H1 (cell line): ENCODE measurements around the gene DLG4.
A peak's percentile ranks its signal among the peaks of the same experiment; 100 is the strongest.

Experiments
- CREB1 ChIP-seq: IDR thresholded peaks from 2 replicates; pipeline ENCODE4 v1.6.1; 2012; ENCODE audit warnings: inconsistent platforms
- EP300 ChIP-seq, 2 experiments: IDR thresholded peaks; 1 replicate in 1 of 2; 2 replicates in 1 of 2; pipeline ENCODE4 v1.6.1; 2011 to 2012; ENCODE audit warnings: low read depth in 2 of 2, low read length in 2 of 2, mild to moderate bottlenecking in 2 of 2, borderline replicate concordance in 1 of 2, inconsistent platforms in 1 of 2, moderate library complexity in 1 of 2
- POLR2A ChIP-seq, 2 experiments: IDR thresholded peaks; 1 replicate in 1 of 2; 2 replicates in 1 of 2; pipeline ENCODE4 v1.6.1; 2011; ENCODE audit warnings: low read depth in 2 of 2, low read length in 2 of 2, mild to moderate bottlenecking in 2 of 2; ENCODE audit errors: control extremely low read depth in 1 of 2
- RBBP5 ChIP-seq: IDR thresholded peaks from 2 replicates; pipeline ENCODE4 v1.7.1; 2012; ENCODE audit warnings: low read depth, mild to moderate bottlenecking, inconsistent platforms, low read length, moderate library complexity, borderline replicate concordance

- peak; percentile 32 to 74; a peak in 2 of 3 replicates for TF ChIP-seq POLR2A (IDR thresholded peaks at IDR 0.05; ENCODE audit: control extremely low read depth in 1 of 2, low read depth in 2 of 2, low read length in 2 of 2)
- TF ChIP-seq RBBP5: no peak
- no peak for TF ChIP-seq CREB1
- TF ChIP-seq EP300 (IDR thresholded peaks at IDR 0.05; ENCODE audit: borderline replicate concordance in 1 of 2, low read depth in 2 of 2, low read length in 2 of 2): no peak
Measured at GRCh38 chr17:7258731-7259554, 39.3 kb upstream of the DLG4 start.
